CD4-positive, alpha-beta T cell treated with Interleukin-10 for 1 hour (primary cell): ENCODE results near the gene CREB3L4.
"Not testable (repeated sequence)": the region's sequence is repeated elsewhere in the genome, so short reads cannot be mapped to it uniquely, and the experiment has no call there.

ENCODE experiments used
- DNase-seq: peaks from one replicate; pipeline ENCODE4 v3.0.0-alpha.2; 2020

CREB3L4 gene

GRCh38 chr1:153990468-153991150 lies 22.9 kb downstream of the CREB3L4 start, which contains the start of gene RPS27:
TSS of gene RPS27 (plus strand) at chr1:153990762. CDS start at chr1:153990797, 35 bp downstream.
- peak; percentile 96 for DNase-seq

GRCh38 chr1:153991151-153991630 lies 23.5 kb downstream of the CREB3L4 start:
- no peak for DNase-seq

GRCh38 chr1:153991806-153992205 lies 24.1 kb downstream of the CREB3L4 start:
- DNase-seq, result no peak

GRCh38 chr1:153995202-153995601 lies 27.5 kb downstream of the CREB3L4 start:
- no peak for DNase-seq

- no peak for DNase-seq
Observed at GRCh38 chr1:153995640-153996039, 27.9 kb downstream of the CREB3L4 start.

- not testable (repeated sequence) for DNase-seq
Observed at GRCh38 chr1:153996882-153997281, 29.2 kb downstream of the CREB3L4 start.

GRCh38 chr1:154000420-154000819 lies 32.7 kb downstream of the CREB3L4 start:
- DNase-seq, result no peak

GRCh38 chr1:154006136-154006535 lies 38.4 kb downstream of the CREB3L4 start:
- no peak for DNase-seq

GRCh38 chr1:154012129-154012528 lies 44.4 kb downstream of the CREB3L4 start:
- DNase-seq, result no peak

- not testable (repeated sequence) for DNase-seq
Observed at GRCh38 chr1:154012543-154012942, 44.8 kb downstream of the CREB3L4 start.

GRCh38 chr1:154014154-154014907 lies 46.6 kb downstream of the CREB3L4 start:
- DNase-seq, result no peak

GRCh38 chr1:154019269-154019668 lies 51.6 kb downstream of the CREB3L4 start:
- no peak for DNase-seq

GRCh38 chr1:154019940-154020339 lies 52.2 kb downstream of the CREB3L4 start:
- DNase-seq, result no peak
